Measurements from ENCODE around the gene EVI5. TPM values are rescaled to one million over a fixed set of nuclear protein-coding genes. Genes with fewer than 3 reads are reported as not detected.
"Not testable (repeated sequence)": the region's sequence is repeated elsewhere in the genome, so short reads cannot be mapped to it uniquely, and the experiment has no call there.

The EVI5 gene
- total and polyA plus RNA-seq, 12 donors: 3.6 to 63.1 (median 45.2) TPM

DNA sequence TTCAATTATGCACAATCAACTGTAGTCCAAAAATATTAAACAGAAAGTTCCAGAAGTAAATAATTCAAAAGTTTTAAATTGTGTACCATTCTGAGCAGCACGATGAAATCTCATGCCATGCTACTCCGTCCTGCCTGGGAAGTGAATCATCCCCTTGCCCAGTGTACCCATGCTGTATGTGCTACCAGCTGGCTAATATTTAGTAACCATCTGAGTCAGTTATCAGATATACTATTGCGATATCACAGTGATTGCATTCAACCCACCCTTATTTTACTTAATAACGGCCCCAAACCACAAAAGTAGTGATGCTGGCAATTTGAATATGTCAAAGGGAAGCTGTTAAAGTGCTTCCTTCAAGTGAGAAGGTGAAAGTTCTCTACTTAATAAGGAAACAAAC is 56.2 kb downstream of the EVI5 start:
- no peak for DNase-seq
- Histone ChIP-seq H3K9me3 (replicated peaks in 1 of 3) (no peaks in the 10 kb centered on the region), H3K27ac (no peak overlapping the region), H3K4me1 (replicated peaks in 1 of 2) (no peaks in the 10 kb centered on the region), H3K36me3 (replicated peaks in 1 of 2) (no peaks in the 10 kb centered on the region), H3K4me3 (no peak overlapping the region), H3K27me3 (no peaks in the 10 kb centered on the region)
- TF ChIP-seq CTCF (IDR thresholded peaks at IDR 0.05) (no peak), POLR2A (IDR thresholded peaks at IDR 0.05) (no peak)
- intact Hi-C loops (cut with DNase I): no loop called here
- WGBS, 4 donors: 64 to 84% (median 76%) methylated on average over 4 of the region's 4 CpGs

DNA sequence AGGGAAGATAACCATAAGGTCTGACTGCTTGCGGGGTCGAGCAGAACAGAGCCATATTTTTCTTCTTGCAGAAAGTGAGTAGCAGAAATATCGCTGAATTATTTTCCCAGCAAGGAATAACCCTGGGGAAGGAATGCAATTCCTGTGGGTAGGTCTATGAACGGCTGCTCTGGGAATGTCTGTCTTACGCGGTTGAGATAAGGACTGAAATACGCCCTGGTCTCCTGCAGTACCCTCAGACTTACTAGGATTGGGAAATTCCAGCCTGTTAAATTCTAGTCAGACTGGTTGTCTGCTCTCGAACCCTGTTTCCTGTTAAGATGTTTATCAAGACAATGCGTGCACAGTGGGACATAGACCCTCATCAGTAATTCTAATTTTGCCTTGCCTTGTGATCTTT is 61.2 kb downstream of the EVI5 start:
- intact Hi-C loops (cut with DNase I); H3K4me1 ChIP-seq (replicated peaks in 1 of 2); H3K4me3 ChIP-seq; H3K36me3 ChIP-seq (replicated peaks in 1 of 2); H3K27ac ChIP-seq; H3K9me3 ChIP-seq (replicated peaks in 1 of 3); DNase-seq; H3K27me3 ChIP-seq: not testable (repeated sequence)
- WGBS, 4 donors: 92 to 96% (median 94%) methylated on average over 9 of the region's 9 CpGs

GRCh38 chr1:92721886-92722285 is 63.0 kb downstream of the EVI5 start:
- Histone ChIP-seq H3K4me1 (replicated peaks in 1 of 2) (no peaks in the 10 kb centered on the region), H3K9me3 (replicated peaks in 1 of 3) (no peaks in the 10 kb centered on the region), H3K27ac (no peak overlapping the region), H3K27me3 (no peaks in the 10 kb centered on the region), H3K36me3 (replicated peaks in 1 of 2) (no peaks in the 10 kb centered on the region), H3K4me3 (no peak overlapping the region)
- intact Hi-C loops (cut with DNase I): no loop called here
- no peak for DNase-seq
- TF ChIP-seq POLR2A (IDR thresholded peaks at IDR 0.05) (no peak), CTCF (IDR thresholded peaks at IDR 0.05) (no peak)

DNA sequence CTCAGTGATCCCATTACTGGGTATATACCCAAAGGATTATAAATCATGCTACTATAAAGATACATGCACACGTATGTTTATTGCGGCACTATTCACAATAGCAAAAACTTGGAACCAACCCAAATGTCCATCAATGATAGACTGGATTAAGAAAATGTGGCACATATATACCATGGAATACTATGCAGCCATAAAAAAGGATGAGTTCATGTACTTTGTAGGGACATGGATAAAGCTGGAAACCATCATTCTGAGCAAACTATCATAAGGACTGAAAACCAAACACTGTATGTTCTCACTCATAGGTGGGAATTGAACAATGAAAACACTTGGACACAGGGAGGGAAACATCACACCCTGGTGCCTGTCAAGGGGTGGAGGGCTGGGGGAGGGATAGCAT is 63.8 kb downstream of the EVI5 start:
- H3K9me3 ChIP-seq (replicated peaks in 1 of 3); H3K4me3 ChIP-seq; H3K27ac ChIP-seq; H3K4me1 ChIP-seq (replicated peaks in 1 of 2); intact Hi-C loops (cut with DNase I); H3K36me3 ChIP-seq (replicated peaks in 1 of 2); DNase-seq; H3K27me3 ChIP-seq: not testable (repeated sequence)
- 96 to 100% (median 99%) methylated on average over 1 to 2 of the region's 2 CpGs for WGBS, 4 donors

DNA sequence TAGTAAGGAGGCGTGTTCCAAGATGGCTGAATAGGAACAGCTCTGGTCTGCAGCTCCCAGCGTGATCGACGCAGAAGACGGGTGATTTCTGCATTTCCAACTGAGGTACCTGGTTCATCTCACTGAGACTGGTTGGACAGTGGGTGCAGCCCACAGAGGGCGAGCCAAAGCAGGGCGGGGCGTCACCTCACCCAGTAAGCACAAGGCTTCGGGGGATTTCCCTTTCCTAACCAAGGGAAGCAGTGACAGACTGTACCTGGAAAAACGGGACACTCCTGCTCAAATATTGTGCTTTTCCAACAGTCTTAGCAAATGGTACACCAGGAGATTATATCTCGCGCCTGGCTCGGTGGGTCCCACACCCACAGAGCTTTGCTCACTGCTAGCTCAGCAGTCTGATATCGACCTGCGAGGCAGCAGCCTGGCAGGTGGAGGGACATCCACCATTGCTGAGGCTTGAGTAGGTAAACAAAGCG is 69.4 kb downstream of the EVI5 start:
- H3K4me3 ChIP-seq; H3K27ac ChIP-seq; H3K9me3 ChIP-seq (replicated peaks in 1 of 3); intact Hi-C loops (cut with DNase I); H3K27me3 ChIP-seq; H3K36me3 ChIP-seq (replicated peaks in 1 of 2); DNase-seq: not testable (repeated sequence)
- WGBS, 4 donors: 96 to 98% (median 97%) methylated on average over 14 to 16 of the region's 16 CpGs
- peaks cover 15 to 19% of the 10 kb centered on the region in 2 donors for H3K4me1 ChIP-seq (replicated peaks in 1 of 2)

GRCh38 chr1:92713939-92714338 is 71.0 kb downstream of the EVI5 start:
- H3K9me3 ChIP-seq (replicated peaks in 1 of 3): no peaks in the 10 kb centered on the region
- no peaks in the 10 kb centered on the region for H3K36me3 ChIP-seq (replicated peaks in 1 of 2)
- peaks cover 22 to 27% of the 10 kb centered on the region in 2 donors for H3K4me1 ChIP-seq (replicated peaks in 1 of 2)
- H3K27me3 ChIP-seq: no peaks in the 10 kb centered on the region
- TF ChIP-seq POLR2A (IDR thresholded peaks at IDR 0.05): no peak
- 96 to 100% (median 97%) methylated on average over 2 of the region's 2 CpGs for WGBS, 4 donors
- H3K4me3 ChIP-seq: no peak overlapping the region
- intact Hi-C loops (cut with DNase I): no loop called here
- no peak for DNase-seq
- no peak overlapping the region for H3K27ac ChIP-seq

Data from adrenal gland (tissue), 12 donors.